ENCODE measurements around the gene TAF11.

- TF ChIP-seq TCF7 (CRISPR knock-in tag; IDR thresholded peaks at IDR 0.05; ENCODE audit: low read depth) (no peak), ZMAT4 (CRISPR knock-in tag; IDR thresholded peaks at IDR 0.05) (no peak), MXD4 (CRISPR knock-in tag; IDR thresholded peaks at IDR 0.05; ENCODE audit: borderline replicate concordance) (no peak), ESRRA (CRISPR knock-in tag; IDR thresholded peaks at IDR 0.05; ENCODE audit: borderline replicate concordance) (no peak), ELF4 (CRISPR knock-in tag; IDR thresholded peaks at IDR 0.05; ENCODE audit: low read depth) (no peak), CREB1 (CRISPR knock-in tag; IDR thresholded peaks at IDR 0.05) (no peak), CTCF (IDR thresholded peaks at IDR 0.05) (no peak), RELA (CRISPR knock-in tag; IDR thresholded peaks at IDR 0.05; ENCODE audit: borderline replicate concordance) (no peak), E2F4 (CRISPR knock-in tag; IDR thresholded peaks at IDR 0.05; ENCODE audit: borderline replicate concordance, low read depth) (no peak)
Observed at GRCh38 chr6:34906826-34907225, 19.0 kb upstream of the TAF11 start.
